HG03378 (cell line): ENCODE measurements around the gene TRIAP1.

Experiments
- ATAC-seq: cut with Tn5 transposase; IDR thresholded peaks from one replicate; pipeline ENCODE4 v1.9.1; 2021; ENCODE audit warnings: mild to moderate bottlenecking, moderate library complexity; ENCODE audit not compliant: unreplicated experiment

TRIAP1 gene

GRCh38 chr12:120432772-120433525 is 13.2 kb downstream of the TRIAP1 start:
- ATAC-seq = no peak

- ATAC-seq = no peak
Observed at GRCh38 chr12:120429368-120429767, 16.8 kb downstream of the TRIAP1 start.

- ATAC-seq = no peak
Observed at GRCh38 chr12:120428597-120429229, 17.5 kb downstream of the TRIAP1 start.

GRCh38 chr12:120425797-120426196 is 20.4 kb downstream of the TRIAP1 start:
- ATAC-seq = no peak

GRCh38 chr12:120422892-120423456 is 23.2 kb downstream of the TRIAP1 start:
- no peak for ATAC-seq

GRCh38 chr12:120421701-120422100 is 24.5 kb downstream of the TRIAP1 start:
- no peak for ATAC-seq

- no peak for ATAC-seq
Observed at GRCh38 chr12:120417917-120418580, 28.1 kb downstream of the TRIAP1 start.

GRCh38 chr12:120416490-120417216 is 29.5 kb downstream of the TRIAP1 start:
- ATAC-seq = no peak

- no peak for ATAC-seq
Observed at GRCh38 chr12:120413901-120414695, 32.1 kb downstream of the TRIAP1 start.

- ATAC-seq = no peak
Observed at GRCh38 chr12:120412421-120412820, 33.8 kb downstream of the TRIAP1 start.

GRCh38 chr12:120408771-120409170 is 37.4 kb downstream of the TRIAP1 start:
- ATAC-seq = no peak

- ATAC-seq = no peak
Observed at GRCh38 chr12:120406553-120406952, 39.6 kb downstream of the TRIAP1 start.

GRCh38 chr12:120406069-120406468 is 40.1 kb downstream of the TRIAP1 start:
- ATAC-seq = no peak

GRCh38 chr12:120404271-120404670 is 41.9 kb downstream of the TRIAP1 start:
- ATAC-seq = no peak

GRCh38 chr12:120403869-120404268 is 42.3 kb downstream of the TRIAP1 start:
- ATAC-seq = no peak

- ATAC-seq = no peak
Observed at GRCh38 chr12:120402217-120402616, 44.0 kb downstream of the TRIAP1 start.

- no peak for ATAC-seq
Observed at GRCh38 chr12:120399531-120399930, 46.7 kb downstream of the TRIAP1 start.

- ATAC-seq = no peak
Observed at GRCh38 chr12:120397824-120398540, 48.2 kb downstream of the TRIAP1 start.
